ENCODE results near the gene GNG4.

DNA sequence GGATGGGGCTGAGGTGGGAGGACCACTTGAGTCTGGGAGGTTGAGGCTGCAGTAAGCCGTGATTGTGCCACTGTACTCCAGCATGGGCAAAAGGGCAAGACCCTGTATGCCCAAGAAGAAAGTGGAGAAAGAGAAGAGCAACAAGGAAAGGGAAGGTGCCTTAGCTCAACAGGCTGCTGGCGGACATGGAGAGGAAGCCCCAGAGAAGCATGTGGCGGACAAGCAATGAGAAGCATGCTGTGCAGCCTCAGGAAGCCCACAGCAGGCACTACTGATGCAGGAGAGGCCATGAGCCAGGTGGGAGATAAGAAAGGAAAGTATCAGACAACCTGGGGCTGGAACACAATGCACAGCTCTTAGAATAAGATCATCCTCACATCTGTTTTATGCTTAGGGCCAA, 32.6 kb upstream of the GNG4 start:
- TF ChIP-seq, protein P1, sequence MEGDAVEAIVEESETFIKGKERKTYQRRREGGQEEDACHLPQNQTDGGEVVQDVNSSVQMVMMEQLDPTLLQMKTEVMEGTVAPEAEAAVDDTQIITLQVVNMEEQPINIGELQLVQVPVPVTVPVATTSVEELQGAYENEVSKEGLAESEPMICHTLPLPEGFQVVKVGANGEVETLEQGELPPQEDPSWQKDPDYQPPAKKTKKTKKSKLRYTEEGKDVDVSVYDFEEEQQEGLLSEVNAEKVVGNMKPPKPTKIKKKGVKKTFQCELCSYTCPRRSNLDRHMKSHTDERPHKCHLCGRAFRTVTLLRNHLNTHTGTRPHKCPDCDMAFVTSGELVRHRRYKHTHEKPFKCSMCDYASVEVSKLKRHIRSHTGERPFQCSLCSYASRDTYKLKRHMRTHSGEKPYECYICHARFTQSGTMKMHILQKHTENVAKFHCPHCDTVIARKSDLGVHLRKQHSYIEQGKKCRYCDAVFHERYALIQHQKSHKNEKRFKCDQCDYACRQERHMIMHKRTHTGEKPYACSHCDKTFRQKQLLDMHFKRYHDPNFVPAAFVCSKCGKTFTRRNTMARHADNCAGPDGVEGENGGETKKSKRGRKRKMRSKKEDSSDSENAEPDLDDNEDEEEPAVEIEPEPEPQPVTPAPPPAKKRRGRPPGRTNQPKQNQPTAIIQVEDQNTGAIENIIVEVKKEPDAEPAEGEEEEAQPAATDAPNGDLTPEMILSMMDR (IDR thresholded peaks at IDR 0.05; ENCODE audit: low read depth, low read length): no peak
- TF ChIP-seq, protein P2, sequence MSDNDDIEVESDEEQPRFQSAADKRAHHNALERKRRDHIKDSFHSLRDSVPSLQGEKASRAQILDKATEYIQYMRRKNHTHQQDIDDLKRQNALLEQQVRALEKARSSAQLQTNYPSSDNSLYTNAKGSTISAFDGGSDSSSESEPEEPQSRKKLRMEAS (IDR thresholded peaks at IDR 0.05; ENCODE audit: low read depth, low read length): no peak
